K562 (cell line): ENCODE measurements around the gene FEN1. TPM values are rescaled to one million over a fixed set of nuclear protein-coding genes. Genes with fewer than 3 reads are reported as not detected.
A peak's percentile ranks its signal among the peaks of the same experiment; 100 is the strongest.

Source experiments
- AFF1 ChIP-seq, 2 experiments: fragments of 450-650 bp; IDR thresholded peaks; 2 replicates each; pipeline ENCODE4 v1.6.1; 2018; ENCODE audit warnings: mild to moderate bottlenecking in 2 of 2, low read depth in 1 of 2; ENCODE audit not compliant: partially characterized antibody in 2 of 2
- ATF7 ChIP-seq: fragments of 450-650 bp; IDR thresholded peaks from 2 replicates; pipeline ENCODE4 v1.7.1; 2014; ENCODE audit warnings: mild to moderate bottlenecking, moderate library complexity
- DIDO1 ChIP-seq: fragments of 450-650 bp; IDR thresholded peaks from 2 replicates; pipeline ENCODE4 v1.6.1; 2016; ENCODE audit warnings: low read depth, missing biosample characterization, missing genetic modification characterization
- DPF2 ChIP-seq: fragments of 450-650 bp; IDR thresholded peaks from 2 replicates; pipeline ENCODE4 v1.6.1; 2016
- FIP1L1 ChIP-seq: fragments of 200-400 bp; formaldehyde crosslinking; IDR thresholded peaks from 2 replicates; pipeline ENCODE4 v1.6.1; 2018; ENCODE audit warnings: mild to moderate bottlenecking, low read depth, low read length; ENCODE audit not compliant: poor library complexity, severe bottlenecking
- MLLT1 ChIP-seq, 2 experiments: fragments of 450-650 bp; IDR thresholded peaks; 2 replicates each; pipeline ENCODE4 v1.6.1; 2016
- NR2C1 ChIP-seq, 2 experiments: fragments of 450-650 bp; IDR thresholded peaks; 2 replicates each; pipeline ENCODE4 v1.6.1; 2017; ENCODE audit warnings: mild to moderate bottlenecking in 2 of 2, antibody characterized with exemption in 1 of 2, inconsistent platforms in 1 of 2, missing compliant biosample characterization in 1 of 2, missing genetic modification characterization in 1 of 2
- SAFB ChIP-seq: fragments of 200-400 bp; formaldehyde crosslinking; IDR thresholded peaks from 2 replicates; pipeline ENCODE4 v1.6.1; 2017; ENCODE audit warnings: low read depth, low read length, borderline replicate concordance
- SMAD2 ChIP-seq: fragments of 150-350 bp; IDR thresholded peaks from 2 replicates; pipeline ENCODE4 v1.6.1; 2014; ENCODE audit warnings: low read depth, mild to moderate bottlenecking, low read length
- TBP ChIP-seq: optimal IDR thresholded peaks from 2 replicates; pipeline ENCODE3; 2011; ENCODE audit warnings: low read depth, low read length, improper control_type of control experiment
- ZBTB11 ChIP-seq, 3 experiments: fragments of 200-800 bp in 1 of 3; fragments of 250-450 bp in 1 of 3; fragments of 450-650 bp in 1 of 3; sonication (Bioruptor Pico) in 1 of 3; sonication (Bioruptor generic) in 1 of 3; formaldehyde crosslinking in 1 of 3; IDR thresholded peaks; 2 replicates each; pipeline versions ENCODE4 v1.6.1 to v1.8.0; 2016 to 2022; ENCODE audit warnings: mild to moderate bottlenecking in 2 of 3, missing genetic modification characterization in 2 of 3, missing compliant biosample characterization in 1 of 3, moderate library complexity in 1 of 3
- ZBTB5 ChIP-seq: fragments of 450-650 bp; IDR thresholded peaks from 2 replicates; pipeline ENCODE4 v1.6.1; 2017; ENCODE audit warnings: antibody characterized with exemption
- ZNF282 ChIP-seq: sonication (generic); formaldehyde crosslinking; IDR thresholded peaks from 2 replicates; pipeline ENCODE4 v1.8.1; 2023; ENCODE audit warnings: missing genetic modification reagents
- ZSCAN29 ChIP-seq: fragments of 450-650 bp; IDR thresholded peaks from 2 replicates; pipeline ENCODE4 v1.6.1; 2017
- polyA plus RNA-seq, 8 experiments: library from polyadenylated mRNA; depleted of rRNA in 4 of 8; stranded (reverse) in 5 of 8; unstranded in 3 of 8; fragments of >200 nt; fragmentation: Nextera tagmentation in 2 of 8; fragmentation: Illumina TruSeq in 1 of 8; extraction: Ambion mirVana in 2 of 8; extraction: Trizol in 1 of 8; gene quantifications; 2 replicates each; pipeline versions ENCODE4 v1.2.1 to v1.2.3, GENCODE V29; 2011 to 2014; ENCODE audit warnings: inconsistent platforms in 1 of 8, missing spikeins in 1 of 8
- total RNA-seq, 7 experiments: library from RNA; depleted of rRNA in 6 of 7; stranded (reverse); fragments of >200 nt in 6 of 7; fragmentation: Illumina TruSeq in 2 of 7; extraction: Trizol in 2 of 7; gene quantifications; 2 replicates each; pipeline versions ENCODE4 v1.2.1 to v1.2.3, GENCODE V29; 2011 to 2021; ENCODE audit warnings: low replicate concordance in 1 of 7

FEN1 gene
- total and polyA plus RNA-seq, 9 of the 15 experiments (the other 6 are each of a cell fraction or from before 2014, with no cell fraction given): 58.1 to 156 (median 137) TPM

- TF ChIP-seq ZBTB11 (CRISPR knock-in tag; IDR thresholded peaks at IDR 0.05): peak; percentile 77 to 96 (median 79); a peak in 5 of 6 replicates
- TF ChIP-seq SMAD2: no peak
- 0 out of 2 replicates have a peak, but pooled peaks have one; percentile 50 for TF ChIP-seq DPF2
- no peak for TF ChIP-seq ZSCAN29
- peak; percentile 81 for TF ChIP-seq FIP1L1
- peak; percentile 92 for TF ChIP-seq DIDO1 (tag)
- TF ChIP-seq NR2C1 (IDR thresholded peaks at IDR 0.05): peak; percentile 91
- peak; percentile 88 for TF ChIP-seq NR2C1 (tag; IDR thresholded peaks at IDR 0.05)
- peak; percentile 76; the same call in 1 of the 2 replicates for TF ChIP-seq ATF7
- peak; percentile 62 for TF ChIP-seq TBP
- peak; percentile 92 to 99 for TF ChIP-seq AFF1 (IDR thresholded peaks at IDR 0.05; ENCODE audit: low read depth in 1 of 2, partially characterized antibody in 2 of 2)
- TF ChIP-seq SAFB: no peak
- no peak for TF ChIP-seq ZBTB5
- TF ChIP-seq ZNF282 (CRISPR knock-in tag): no peak
- no peak; a peak in 1 of 4 replicates for TF ChIP-seq MLLT1 (IDR thresholded peaks at IDR 0.05)
These were observed at the start of gene FEN1, which contains the start of gene TMEM258 (continued) for GRCh38 chr11:61792310-61793082.
